GM21717 (cell line): Measurements from ENCODE around the gene C1QTNF5.
"Not testable (repeated sequence)": the region's sequence is repeated elsewhere in the genome, so short reads cannot be mapped to it uniquely, and the experiment has no call there.

ENCODE experiments used
- ATAC-seq: cut with Tn5 transposase; IDR thresholded peaks from one replicate; pipeline ENCODE4 v1.9.1; 2021; ENCODE audit warnings: mild to moderate bottlenecking, moderate library complexity; ENCODE audit not compliant: unreplicated experiment

The C1QTNF5 gene, protein sequence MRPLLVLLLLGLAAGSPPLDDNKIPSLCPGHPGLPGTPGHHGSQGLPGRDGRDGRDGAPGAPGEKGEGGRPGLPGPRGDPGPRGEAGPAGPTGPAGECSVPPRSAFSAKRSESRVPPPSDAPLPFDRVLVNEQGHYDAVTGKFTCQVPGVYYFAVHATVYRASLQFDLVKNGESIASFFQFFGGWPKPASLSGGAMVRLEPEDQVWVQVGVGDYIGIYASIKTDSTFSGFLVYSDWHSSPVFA

DNA sequence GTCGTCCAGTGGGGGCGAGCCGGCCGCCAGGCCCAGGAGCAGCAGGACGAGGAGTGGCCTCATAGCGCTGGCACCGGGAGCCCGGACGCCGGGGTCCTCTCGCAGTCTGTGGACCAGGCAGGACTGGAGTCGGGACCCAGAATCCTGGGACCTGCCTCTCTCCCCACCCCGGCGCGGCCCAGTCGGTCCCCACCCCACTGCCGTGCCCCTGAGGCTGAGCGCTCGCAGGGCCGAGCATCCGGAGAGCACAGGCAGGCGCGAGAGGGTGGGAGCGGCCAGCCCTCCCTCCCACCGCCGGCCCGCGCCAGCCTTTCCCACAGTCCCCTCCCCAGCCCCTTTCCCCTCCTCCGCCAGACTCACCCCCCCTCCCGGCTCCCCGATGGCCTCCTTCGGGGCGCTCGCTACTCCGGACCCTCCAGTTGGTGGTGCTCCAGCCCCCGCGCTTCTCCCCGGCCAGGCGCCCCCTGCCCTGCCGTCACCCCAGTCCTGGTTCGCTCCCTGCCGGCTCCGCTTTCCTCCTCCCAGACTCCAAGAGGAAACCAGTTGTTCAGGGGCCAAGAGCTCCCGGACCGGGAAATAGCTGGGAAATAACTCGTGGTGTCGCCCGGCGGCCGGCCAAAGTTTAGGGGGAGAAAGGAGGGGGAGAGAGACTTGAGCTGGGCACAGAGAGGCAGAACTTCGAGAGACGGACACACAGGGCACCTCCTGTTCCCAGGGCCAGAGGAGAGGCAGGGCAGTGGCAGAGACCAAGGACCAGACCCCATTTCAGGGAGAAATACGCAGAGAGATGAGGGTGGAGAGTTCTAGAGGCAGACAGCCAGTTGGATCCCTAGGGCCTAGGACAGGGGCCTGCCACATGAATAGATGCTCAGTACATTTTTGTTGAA lies at the start of gene C1QTNF5:
Gene C1QTNF5, minus strand, starts transcription at position 549 of the 887 bp plus-strand sequence. Its CDS starts 486 bp downstream, at position 63.
- no peak for ATAC-seq

DNA sequence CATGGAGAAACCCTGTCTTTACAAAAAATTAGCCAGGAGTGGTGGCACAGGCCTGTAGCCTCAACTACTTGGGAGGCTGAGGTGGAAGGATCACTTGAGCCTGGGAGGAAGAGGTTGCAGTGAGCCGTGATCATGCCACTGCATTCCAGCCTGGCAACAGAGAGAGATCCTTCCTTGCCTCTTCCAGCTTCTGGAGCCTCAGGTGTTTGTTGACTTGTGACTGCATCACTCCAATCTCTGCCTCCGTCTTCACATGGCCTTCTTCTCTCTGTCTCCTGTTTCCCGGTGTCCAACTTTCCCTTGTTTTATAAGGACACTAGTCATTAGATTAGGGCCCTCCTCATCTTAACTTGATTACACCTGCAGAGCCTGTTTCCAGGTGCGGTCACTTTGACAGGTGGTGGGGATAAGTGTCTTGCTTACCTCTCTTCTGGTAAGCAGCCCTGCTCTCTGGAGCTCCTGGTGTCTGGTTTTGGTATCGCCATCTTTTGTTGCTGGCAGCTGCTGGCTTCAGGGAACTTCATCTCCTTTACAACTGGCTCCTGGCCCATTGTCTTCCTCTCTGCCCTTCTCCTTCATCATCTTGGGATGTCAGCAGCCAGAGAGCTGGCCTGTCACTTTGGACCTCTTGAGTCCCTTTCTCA lies 49.0 kb upstream of the C1QTNF5 start:
- ATAC-seq, result no peak

DNA sequence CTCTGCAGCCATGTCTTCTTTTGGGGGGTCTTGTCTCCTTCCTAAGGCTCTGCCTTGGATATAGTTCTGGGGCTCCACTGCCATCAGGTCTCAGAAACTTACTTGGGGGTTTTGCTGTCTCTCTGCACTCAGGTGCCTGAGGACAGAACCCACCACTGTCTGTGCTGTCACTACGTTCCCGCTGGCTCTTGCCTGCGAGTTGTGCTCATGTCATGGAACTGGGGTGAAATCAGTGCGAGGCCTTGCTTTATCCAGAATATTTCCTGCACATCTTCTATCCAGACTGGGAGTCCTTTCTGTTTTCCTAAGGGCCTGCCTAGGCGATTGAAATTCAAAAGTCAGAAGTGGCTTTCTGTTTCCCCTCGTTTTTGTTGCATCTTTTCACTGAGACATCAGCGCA lies 47.4 kb upstream of the C1QTNF5 start:
- ATAC-seq, result no peak

DNA sequence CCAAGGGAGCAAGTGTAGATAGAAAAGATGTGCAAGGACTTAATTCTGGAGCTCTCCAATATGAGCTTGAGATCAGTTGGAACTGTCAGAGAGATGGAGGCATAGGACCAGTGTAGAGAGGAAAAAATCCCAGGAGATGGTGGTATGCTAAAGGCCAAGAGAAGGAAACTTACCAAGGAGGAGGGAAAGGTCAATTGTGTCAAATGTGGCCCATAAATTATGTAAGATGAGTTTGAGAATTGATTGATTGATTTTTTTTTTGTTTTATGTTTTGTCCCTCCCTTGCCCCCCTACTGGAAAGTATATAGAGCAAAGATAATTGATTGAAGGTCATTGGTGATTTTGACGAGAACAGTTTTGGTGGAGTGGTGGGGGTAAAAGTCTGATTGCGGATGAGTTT lies 43.6 kb upstream of the C1QTNF5 start:
- no peak for ATAC-seq

DNA sequence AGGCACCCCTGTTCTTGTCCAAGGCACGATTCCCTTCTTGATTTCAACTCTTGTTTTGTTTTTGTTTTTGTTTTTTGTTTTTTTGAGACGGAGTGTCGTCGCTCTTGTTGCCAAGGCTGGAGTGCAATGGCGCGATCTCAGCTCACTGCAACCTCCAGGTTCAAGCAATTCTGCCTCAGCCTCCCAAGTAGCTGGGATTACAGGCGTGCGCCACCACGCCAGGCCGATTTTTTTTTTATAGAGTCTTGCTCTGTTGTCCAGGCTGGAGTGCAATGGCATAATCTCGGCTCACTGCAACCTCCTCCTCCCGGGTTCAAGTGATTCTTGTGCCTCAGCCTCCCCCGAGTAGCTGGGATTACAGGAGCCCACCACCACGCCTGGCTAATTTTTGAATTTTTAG lies 41.8 kb upstream of the C1QTNF5 start:
- ATAC-seq, result not testable (repeated sequence)

DNA sequence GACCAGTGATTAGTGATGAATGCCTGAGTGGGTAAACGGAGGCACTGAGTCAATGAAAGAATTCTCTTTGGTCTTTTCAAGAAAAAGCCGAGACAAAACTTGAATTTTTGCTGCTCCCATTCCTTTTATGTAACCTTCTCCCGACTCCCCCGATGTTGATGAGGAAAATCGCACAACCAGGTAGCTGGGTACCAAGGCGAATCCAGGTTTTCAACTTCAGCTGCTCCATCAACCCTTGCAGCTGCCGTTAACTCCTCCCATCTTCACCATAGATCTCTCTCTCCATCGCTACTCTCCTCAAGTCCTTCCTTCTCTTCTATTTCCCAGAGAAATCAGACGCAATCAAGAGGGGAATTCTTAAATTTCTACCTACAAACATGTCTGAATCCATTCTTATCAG lies 41.4 kb upstream of the C1QTNF5 start:
- no peak for ATAC-seq

DNA sequence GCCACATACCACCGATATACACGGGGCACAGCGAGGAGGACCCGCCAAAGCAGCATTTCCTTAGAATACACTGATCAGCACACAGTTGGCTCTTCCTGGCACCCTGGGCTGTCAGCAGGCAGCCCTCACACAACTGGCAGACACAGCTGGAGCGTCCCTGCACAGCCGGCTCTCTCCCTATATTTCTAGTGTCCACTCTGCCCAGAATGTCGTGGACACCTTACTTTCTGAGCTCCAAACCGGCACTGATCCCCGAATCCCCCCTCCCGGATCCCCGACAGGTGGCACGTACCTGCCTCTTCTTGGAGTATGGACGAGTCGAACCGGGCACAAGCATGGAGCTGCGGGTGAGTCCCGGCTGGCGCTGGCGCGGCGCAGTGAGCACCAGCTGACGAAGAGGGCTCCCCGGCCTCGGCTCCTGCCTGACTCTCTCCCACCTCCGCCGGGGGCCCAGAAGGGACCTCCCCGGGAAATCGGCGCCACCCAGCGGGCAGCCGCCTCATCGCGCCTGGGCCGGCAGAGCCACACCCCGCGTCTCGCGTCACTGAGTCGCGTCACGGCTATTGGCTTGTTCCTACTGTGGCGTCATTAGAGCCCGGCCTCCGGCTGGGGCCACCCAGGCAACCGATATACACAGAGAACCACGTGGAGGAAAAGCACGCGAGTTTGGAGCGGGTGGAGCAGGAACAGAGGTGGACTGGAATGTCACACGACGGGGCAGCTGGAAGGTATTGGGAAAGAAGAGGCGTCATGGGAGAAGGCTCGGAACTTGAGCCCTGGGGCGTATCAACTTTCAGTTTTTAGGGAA lies 40.7 kb upstream of the C1QTNF5 start, which contains the start of gene USP2:
Gene USP2, minus strand, starts transcription at position 510 of the 808 bp plus-strand sequence. CDS start 8,210 bp downstream, outside the sequence.
- peak; percentile 97 for ATAC-seq

DNA sequence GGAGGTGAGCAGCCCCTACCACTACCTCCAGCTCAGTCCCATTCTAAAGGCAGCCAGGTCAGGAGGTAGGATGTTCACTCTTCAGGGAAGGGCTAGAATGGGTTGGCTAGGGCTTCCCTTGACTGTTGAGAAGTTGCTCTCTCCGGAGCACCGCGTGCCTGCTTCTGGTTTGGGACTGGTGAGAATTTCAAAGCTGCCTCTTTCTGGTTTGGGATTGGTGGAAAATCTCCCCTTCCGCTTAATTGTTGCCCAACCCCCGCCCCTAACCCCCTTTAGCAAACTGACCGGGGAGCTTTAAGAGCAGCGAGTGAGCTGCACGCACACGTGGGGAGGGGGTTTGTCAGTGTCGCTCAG lies 40.1 kb upstream of the C1QTNF5 start:
- ATAC-seq, result no peak

DNA sequence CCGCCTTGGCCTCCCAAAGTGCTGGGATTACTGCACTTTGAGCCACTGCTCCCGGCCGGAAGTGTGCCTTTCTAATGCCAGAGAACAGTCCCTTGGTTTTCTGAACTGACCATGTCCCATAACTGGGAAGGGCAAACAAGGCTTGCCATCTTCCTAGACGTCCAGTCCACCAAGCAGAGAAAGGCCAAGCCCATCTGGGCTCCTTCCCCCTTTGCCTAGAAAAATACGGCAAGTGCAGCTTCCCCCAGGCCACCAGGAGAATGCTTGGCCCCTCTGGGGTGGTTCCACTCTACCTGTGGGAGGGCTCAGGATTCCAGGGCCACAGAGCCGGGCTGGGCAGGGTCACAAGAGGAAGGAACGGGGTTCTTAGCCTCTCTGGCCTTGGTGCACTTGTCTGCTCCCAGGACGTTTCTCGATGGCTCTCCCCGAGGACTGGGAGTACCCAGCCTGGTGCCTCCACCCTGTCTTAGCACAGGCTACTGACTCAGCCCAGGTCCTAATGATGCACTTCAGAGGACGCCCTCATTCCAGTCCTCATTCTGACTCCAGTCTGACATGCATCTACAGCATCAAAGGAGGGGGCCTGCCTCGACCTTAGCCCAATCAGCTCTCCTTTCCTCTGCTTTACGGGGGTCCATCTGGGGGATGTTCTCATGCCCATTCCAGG lies 39.6 kb upstream of the C1QTNF5 start:
- no peak for ATAC-seq

DNA sequence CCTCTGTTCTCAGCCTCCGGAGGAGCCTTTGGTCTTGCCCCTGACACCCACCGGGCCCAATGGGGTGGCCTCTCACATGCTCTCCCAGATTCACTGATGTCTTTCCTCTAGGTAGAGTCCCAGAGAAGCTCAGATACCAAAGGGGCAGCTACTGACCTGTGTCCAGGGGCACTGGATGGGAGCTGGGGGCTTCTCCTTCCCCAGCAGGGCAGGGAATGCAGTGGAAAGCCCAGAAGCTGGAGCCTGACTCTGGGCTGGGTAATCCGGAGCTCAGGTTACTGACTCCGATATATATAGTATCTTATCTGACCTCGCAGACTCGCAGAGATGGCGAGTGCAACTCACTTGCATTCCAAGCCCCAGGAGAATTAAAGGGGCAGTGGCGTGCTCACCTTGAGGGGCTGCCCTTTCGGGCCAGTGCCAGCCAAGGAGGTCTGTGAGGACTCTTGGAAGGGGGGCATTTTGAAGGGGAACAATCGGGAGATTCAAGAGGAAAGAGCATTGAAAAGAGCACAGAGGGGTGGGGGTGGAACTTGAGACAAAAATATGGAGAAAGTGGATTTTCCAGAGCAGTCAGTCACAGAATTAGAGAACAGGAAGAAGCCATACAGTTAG lies 38.3 kb upstream of the C1QTNF5 start:
- no peak for ATAC-seq

DNA sequence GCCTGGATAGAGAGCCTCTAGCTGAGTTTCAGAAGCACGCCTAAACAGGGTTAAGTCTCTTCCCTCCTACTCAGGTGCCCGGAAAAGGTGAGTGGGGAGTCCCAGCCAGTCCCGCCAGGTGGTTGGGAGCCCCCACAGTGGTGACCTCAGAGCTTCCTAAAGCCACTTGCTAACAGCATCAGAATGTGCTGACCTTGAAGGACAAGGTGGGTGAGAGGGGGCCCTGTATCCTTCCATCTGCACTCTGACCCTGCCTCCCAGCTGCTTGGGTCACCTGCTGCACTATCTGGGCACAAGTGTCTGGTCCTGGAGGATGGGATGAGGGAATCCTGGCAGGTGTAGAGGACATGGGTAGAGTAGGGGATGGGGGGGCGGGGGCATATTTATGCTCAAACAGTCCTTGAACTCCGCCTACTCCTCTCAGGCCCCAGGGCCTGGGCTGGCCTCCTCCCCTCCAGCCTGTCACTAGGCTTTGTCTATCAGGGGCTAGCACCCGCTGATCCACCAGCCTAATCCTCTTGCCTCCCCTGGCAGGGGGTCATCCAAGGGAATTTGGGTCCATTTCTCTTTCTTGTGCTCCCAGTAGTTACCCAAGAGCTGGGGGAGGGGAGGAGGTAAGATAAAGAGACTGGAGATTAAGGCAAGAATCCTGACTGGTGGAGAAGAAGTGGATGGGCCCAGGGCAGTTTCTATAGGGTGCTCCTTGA lies 37.4 kb upstream of the C1QTNF5 start:
- no peak for ATAC-seq

DNA sequence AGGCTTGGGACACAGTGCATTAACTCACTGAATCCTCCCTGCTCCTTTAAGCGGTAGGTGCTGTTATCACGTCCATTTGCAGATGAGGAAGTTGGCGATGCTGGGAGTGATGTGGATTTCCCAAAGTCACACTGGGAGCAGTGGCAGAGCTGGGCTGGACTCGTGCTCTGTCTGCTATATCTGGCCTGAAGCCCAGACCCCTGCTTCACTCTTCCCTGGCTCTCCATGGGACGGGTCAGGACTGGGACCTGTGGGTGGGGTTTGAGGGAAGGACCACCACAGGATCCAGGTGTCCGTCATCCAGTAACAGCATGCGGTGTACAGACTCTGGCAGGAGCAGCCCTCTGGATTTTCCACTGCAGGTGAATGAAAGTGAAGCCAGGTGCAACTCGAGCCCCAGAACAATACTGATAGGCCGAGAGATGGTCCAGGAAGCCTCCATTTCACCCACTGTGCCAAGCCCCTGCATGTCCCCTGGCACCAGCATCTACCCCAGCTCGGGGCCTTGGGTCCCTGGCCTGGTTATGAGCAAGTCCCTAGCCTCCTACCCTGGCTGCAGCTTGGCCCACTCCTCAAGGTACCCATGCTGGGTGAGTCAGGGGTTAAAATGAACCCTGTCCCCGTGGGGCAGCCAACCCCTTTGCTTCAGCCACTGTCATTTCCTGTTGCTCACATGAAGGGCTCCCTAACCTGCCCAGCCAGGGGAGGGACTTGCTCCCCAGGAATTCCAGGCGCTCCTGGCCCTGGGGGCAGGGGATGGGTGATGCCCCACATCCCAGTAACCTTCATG lies 36.6 kb upstream of the C1QTNF5 start:
- no peak for ATAC-seq

DNA sequence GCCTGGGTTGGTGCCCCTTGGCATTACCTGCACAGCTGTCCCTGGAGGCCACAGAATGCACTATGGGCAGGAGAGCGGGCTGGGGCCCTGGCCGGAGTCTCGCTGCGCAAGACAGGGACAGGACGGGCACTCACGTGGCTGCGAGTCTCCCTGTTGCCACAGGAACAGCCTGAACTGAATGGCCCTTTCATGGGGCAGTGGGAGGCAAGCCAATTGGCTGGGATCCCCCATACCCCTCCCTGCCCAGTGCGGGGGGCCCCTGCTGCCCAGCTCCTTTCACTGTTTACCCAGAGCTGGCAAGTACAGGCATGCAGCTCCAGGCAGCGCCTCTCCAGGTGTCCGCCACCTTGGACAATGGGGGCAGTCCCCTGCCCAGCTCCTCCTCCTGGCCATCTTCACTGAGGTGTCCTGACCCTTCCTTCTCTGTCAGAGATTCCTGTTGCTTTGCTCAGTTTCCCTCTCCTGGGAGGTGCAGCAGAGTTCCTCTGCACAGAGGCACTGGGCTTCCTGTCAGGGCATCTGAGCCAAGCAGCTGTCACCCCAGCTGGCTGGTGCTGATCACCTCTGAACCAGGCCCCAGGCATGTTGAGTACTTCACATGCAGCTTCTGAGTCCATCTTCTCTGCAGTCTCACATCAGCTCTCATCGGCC lies 35.6 kb upstream of the C1QTNF5 start:
- ATAC-seq, result no peak

DNA sequence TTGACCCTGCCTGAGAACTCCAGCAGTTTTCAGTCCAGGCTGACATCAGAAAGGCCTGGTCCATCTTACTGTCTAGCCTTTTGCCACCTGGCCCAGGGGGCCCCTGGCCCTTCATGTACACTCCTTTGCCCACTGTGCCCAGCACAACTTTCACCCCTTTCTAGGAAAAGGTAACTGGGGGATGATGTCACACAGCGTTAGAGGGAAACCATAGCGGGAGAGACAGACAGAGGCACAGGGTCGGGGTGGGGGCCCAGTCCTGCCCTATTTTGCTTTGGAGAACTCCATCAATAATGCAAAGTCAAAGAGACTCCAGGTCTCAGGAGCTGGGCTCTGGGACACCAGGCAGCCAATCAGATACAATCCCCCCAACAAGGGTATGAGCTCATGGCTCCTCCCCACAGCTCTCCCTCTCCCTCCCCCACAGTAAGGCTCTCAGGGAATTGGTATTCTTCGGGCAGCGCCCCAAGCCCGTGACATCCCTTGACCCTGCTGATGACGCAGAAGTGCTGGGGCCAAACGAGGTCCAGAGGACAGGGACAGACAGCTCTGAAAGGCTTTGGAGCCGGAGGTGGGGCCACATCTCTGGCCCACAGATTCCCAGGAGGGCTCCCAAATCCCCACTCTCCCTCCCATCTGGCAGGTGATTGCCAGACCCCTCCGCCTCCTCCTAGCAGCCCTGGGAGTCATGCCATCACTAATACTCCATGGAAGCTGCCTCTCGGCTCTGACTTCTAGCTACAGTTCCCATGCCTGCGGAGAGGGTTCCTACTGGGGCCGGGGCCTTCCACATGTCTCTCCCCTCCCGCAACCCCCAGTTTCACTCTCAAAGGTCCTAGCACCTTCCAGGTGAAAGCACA lies 34.9 kb upstream of the C1QTNF5 start:
- ATAC-seq, result no peak

DNA sequence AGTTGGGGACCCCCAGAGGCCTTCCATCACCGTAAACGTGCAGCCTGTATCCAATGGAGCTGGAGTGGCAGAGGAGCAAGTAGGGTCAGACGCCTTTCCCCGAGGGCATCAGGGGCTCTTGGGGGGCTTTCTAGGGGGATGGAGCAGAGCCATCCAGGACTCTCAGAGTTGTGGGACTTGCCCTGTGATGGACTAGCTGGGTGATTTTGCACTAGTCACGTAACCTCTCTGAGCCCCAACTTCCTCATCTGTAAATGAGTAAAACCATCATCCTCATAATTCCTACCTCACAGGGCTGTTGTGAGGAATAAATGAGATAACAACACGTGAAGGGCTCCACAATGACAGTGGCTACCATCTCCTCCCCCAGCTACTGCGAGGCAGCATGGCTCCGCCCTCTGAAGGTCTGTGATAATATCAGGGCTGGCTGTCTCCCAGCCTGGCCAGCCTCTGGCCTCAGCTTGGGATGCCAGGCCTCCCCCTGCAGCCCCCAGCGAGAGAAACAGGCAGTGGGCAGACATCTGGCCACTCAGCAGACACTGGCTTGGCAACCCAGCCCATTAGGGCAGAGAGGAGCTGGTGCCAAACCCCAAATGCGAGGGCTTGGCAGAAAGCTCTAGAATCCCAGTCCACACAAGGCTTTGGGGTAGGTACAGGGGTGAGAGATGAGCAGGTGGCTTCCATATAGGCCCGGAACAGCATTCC lies 34.1 kb upstream of the C1QTNF5 start:
- ATAC-seq, result no peak

DNA sequence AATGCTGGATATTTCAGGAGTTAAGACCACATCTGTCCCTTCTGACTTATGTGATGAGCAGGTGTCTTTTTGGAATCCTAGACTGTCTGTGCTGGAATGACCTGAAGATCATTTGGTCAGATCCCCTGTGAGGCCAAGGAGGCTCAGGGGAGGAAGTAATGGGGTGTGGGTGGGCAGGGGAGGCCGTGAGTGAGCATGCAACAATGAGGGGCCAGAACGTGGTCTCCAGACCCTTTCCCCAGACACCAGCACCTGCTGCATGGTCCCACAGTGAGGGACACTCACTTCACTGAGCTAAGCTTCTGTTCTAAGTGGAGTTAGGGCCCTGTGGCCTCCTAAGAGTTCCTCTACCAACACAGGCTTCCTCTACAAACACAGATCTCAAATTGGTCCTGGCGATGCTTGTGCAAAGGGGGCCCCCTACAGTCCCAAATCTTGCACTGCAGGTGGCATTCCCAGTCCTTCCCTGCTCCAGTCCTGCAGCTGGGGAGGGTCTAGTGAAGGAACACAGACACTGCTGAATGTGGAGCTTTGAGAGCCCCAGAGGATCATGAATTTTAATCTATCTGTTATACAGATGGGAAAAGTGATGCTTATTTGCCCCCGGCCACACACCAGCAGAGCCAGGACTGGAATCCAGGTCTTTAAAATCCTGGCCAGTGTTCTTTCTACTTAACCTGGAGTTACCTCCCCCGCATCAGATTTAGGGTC lies 33.4 kb upstream of the C1QTNF5 start:
- no peak for ATAC-seq
